ENCODE measurements around the gene CACNB2. TPM values are rescaled to one million over a fixed set of nuclear protein-coding genes. Genes with fewer than 3 reads are reported as not detected.

The CACNB2 gene
- total RNA-seq, 4 donors from 2014 or later: 11.6 to 13.8 (median 12.1) TPM

GRCh38 chr10:18571076-18571475, 430.9 kb downstream of the CACNB2 start:
- TF ChIP-seq CTCF (IDR thresholded peaks at IDR 0.05): no peak
- no peak for TF ChIP-seq POLR2A (IDR thresholded peaks at IDR 0.05)
- no peak for TF ChIP-seq POLR2AphosphoS5 (IDR thresholded peaks at IDR 0.05)
- TF ChIP-seq EP300 (IDR thresholded peaks at IDR 0.05): no peak
- DNase-seq (ENCODE audit: low spot score in 2 of 2): no peak
- Histone ChIP-seq H3K4me3 (no peak overlapping the region), H3K27me3 (no peaks in the 10 kb centered on the region), H3K4me1 (no peaks in the 10 kb centered on the region), H3K9me3 (no peaks in the 10 kb centered on the region), H3K36me3 (no peaks in the 10 kb centered on the region), H3K27ac (no peak overlapping the region)

DNA sequence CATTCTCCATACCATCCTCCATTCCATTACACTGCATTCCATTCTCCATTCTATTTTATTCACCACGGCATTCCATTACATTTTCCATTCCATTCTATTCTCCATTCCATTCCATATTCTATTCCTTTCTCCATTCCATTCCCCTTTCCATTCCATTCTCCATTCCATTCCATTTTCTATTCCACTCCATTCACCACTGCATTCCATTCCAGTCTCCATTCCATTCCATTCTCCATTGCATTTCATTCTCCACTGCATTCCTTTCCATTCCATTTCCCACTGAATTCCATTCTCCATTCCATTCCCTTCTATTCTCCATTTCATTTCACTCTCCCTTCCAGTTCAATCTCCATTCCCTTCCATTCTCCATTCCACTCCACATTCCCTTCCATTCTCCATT, 431.6 kb downstream of the CACNB2 start:
- Histone ChIP-seq H3K27me3 (no peaks in the 10 kb centered on the region), H3K4me1 (no peaks in the 10 kb centered on the region), H3K36me3 (peaks cover 3% of the 10 kb centered on the region), H3K4me3 (no peak overlapping the region), H3K27ac (no peak overlapping the region), H3K9me3 (no peaks in the 10 kb centered on the region)
- TF ChIP-seq POLR2AphosphoS5 (IDR thresholded peaks at IDR 0.05): no peak
- no peak for TF ChIP-seq EP300 (IDR thresholded peaks at IDR 0.05)
- TF ChIP-seq CTCF (IDR thresholded peaks at IDR 0.05): no peak
- TF ChIP-seq POLR2A (IDR thresholded peaks at IDR 0.05): no peak
- no peak for DNase-seq (ENCODE audit: low spot score in 2 of 2)
- 95% methylated on average over 1 of the region's 1 CpG for WGBS

DNA sequence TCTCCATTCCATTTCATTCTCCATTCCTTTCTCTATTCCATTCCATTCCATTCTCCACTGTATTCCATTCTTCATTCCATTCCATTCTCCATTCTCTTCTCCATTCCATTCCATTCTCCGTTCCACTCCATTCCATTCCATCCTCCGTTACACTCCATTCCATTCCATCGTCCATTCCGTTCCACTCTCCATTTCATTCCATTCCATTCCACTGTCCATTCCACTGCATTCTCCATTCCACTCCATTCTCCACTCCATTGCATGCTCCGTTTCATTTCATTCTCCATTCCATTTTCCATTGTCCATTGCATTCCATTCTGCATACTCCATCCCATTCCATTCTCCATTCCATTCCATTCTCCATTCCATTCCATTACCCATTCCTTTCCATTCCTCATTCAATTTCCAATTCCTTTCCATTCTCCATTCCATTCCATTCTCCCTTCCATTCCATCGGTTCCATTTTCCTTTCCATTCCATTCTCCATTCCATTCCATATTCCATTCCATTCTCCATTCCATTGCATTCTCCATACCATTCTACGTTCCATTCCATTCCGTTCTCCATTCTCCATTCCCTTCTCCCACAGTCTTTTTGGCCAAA, 432.8 kb downstream of the CACNB2 start:
- peaks cover 3% of the 10 kb centered on the region for H3K36me3 ChIP-seq
- no peak overlapping the region for H3K4me3 ChIP-seq
- DNase-seq (ENCODE audit: low spot score in 2 of 2): no peak
- TF ChIP-seq POLR2A (IDR thresholded peaks at IDR 0.05) (no peak), EP300 (IDR thresholded peaks at IDR 0.05) (no peak), POLR2AphosphoS5 (IDR thresholded peaks at IDR 0.05) (no peak), CTCF (IDR thresholded peaks at IDR 0.05) (no peak)
- no peaks in the 10 kb centered on the region for H3K27me3 ChIP-seq
- no peak overlapping the region for H3K27ac ChIP-seq
- H3K9me3 ChIP-seq: no peaks in the 10 kb centered on the region
- WGBS: 85% methylated on average over 8 of the region's 8 CpGs
- H3K4me1 ChIP-seq: no peaks in the 10 kb centered on the region

- Histone ChIP-seq H3K36me3 (peaks cover 20% of the 10 kb centered on the region), H3K27ac (no peak overlapping the region), H3K27me3 (no peaks in the 10 kb centered on the region), H3K9me3 (no peaks in the 10 kb centered on the region), H3K4me1 (no peaks in the 10 kb centered on the region), H3K4me3 (no peak overlapping the region)
- no peak for TF ChIP-seq CTCF (IDR thresholded peaks at IDR 0.05)
- TF ChIP-seq EP300 (IDR thresholded peaks at IDR 0.05): no peak
- no peak for TF ChIP-seq POLR2A (IDR thresholded peaks at IDR 0.05)
- no peak for TF ChIP-seq POLR2AphosphoS5 (IDR thresholded peaks at IDR 0.05)
- WGBS: 97% methylated on average over 6 of the region's 6 CpGs
- no peak for DNase-seq (ENCODE audit: low spot score in 2 of 2)
Observed at GRCh38 chr10:18576586-18576985, 436.4 kb downstream of the CACNB2 start.

GRCh38 chr10:18577823-18578685, 437.8 kb downstream of the CACNB2 start:
- no peak overlapping the region for H3K4me3 ChIP-seq
- WGBS: 91% methylated on average over 15 of the region's 15 CpGs
- TF ChIP-seq EP300 (IDR thresholded peaks at IDR 0.05) (no peak), POLR2A (IDR thresholded peaks at IDR 0.05) (no peak), POLR2AphosphoS5 (IDR thresholded peaks at IDR 0.05) (no peak), CTCF (IDR thresholded peaks at IDR 0.05) (no peak)
- H3K27me3 ChIP-seq: no peaks in the 10 kb centered on the region
- no peak for DNase-seq (ENCODE audit: low spot score in 2 of 2)
- H3K9me3 ChIP-seq: no peaks in the 10 kb centered on the region
- H3K27ac ChIP-seq: no peak overlapping the region
- no peaks in the 10 kb centered on the region for H3K4me1 ChIP-seq
- peaks cover 20% of the 10 kb centered on the region for H3K36me3 ChIP-seq
